Left ventricle myocardium inferior (tissue), 1 donor: ENCODE measurements around the gene STARD3NL. TPM values are rescaled to one million over a fixed set of nuclear protein-coding genes. Genes with fewer than 3 reads are reported as not detected.
"Not testable (repeated sequence)": the region's sequence is repeated elsewhere in the genome, so short reads cannot be mapped to it uniquely, and the experiment has no call there.

Source experiments
- DNase-seq: peaks from one replicate; pipeline ENCODE4 v3.0.0-alpha.2; 2020
- H3K27ac ChIP-seq: fragments of 200-600 bp; replicated peaks from 2 replicates; pipeline ENCODE4 v1.8.0; 2021
- H3K27me3 ChIP-seq: fragments of 200-600 bp; 2 replicates; pipeline ENCODE4 v1.8.0; 2021; ENCODE audit warnings: low read depth
- H3K36me3 ChIP-seq: fragments of 200-600 bp; 2 replicates; pipeline ENCODE4 v1.8.0; 2021
- H3K4me1 ChIP-seq: fragments of 200-600 bp; 2 replicates; pipeline ENCODE4 v1.8.0; 2021
- H3K4me3 ChIP-seq: fragments of 200-600 bp; 2 replicates; pipeline ENCODE4 v1.8.0; 2021; ENCODE audit warnings: mild to moderate bottlenecking, moderate library complexity
- H3K9me3 ChIP-seq: fragments of 200-600 bp; replicated peaks from 2 replicates; pipeline ENCODE4 v1.8.0; 2021
- CTCF ChIP-seq: fragments of 200-600 bp; IDR thresholded peaks from 2 replicates; pipeline ENCODE4 v1.8.0; 2021; ENCODE audit warnings: antibody characterized with exemption, mild to moderate bottlenecking, borderline replicate concordance
- intact Hi-C: fragments of 100-400 bp; cut with micrococcal nuclease; formaldehyde crosslinking; loops from one replicate; pipeline ENCODE4 v1.11.0; 2022
- total RNA-seq: library from RNA; stranded (reverse); fragmentation: NEBNext Ultra II Directional; extraction: Animal tissue kit (Norgen Biotek cat#: 25700); gene quantifications from one replicate; pipeline ENCODE4 v1.2.1, GENCODE V29; 2021
- donor health status: DM: no; HTN: yes; CAD: no; lungs with severe emphysema.

STARD3NL gene
- total RNA-seq, 1 donor from 2014 or later: 24.8 TPM

- Histone ChIP-seq H3K9me3 (no peaks in the 10 kb centered on the region), H3K4me1 (peaks cover 10% of the 10 kb centered on the region), H3K27ac (no peak overlapping the region), H3K36me3 (peaks cover 46% of the 10 kb centered on the region), H3K4me3 (no peak overlapping the region), H3K27me3 (no peaks in the 10 kb centered on the region)
- no peak for DNase-seq
- no peak for TF ChIP-seq CTCF
- intact Hi-C loops: loop anchor here (5.0 kb wide), 1 partner anchor 322 kb away; no protein-coding TSS in a partner anchor
These were observed 46.3 kb downstream of the STARD3NL start for GRCh38 chr7:38224392-38224791.

GRCh38 chr7:38229386-38229785 is 51.3 kb downstream of the STARD3NL start:
- TF ChIP-seq CTCF: no peak
- DNase-seq: no peak
- intact Hi-C loops: no loop called here
- Histone ChIP-seq H3K27ac (no peak overlapping the region), H3K4me1 (no peaks in the 10 kb centered on the region), H3K36me3 (peaks cover 49% of the 10 kb centered on the region), H3K9me3 (no peaks in the 10 kb centered on the region), H3K27me3 (no peaks in the 10 kb centered on the region), H3K4me3 (no peak overlapping the region)

- H3K27ac ChIP-seq: no peak overlapping the region
- TF ChIP-seq CTCF: no peak
- no peaks in the 10 kb centered on the region for H3K4me1 ChIP-seq
- no peaks in the 10 kb centered on the region for H3K27me3 ChIP-seq
- H3K9me3 ChIP-seq: no peaks in the 10 kb centered on the region
- H3K4me3 ChIP-seq: no peak overlapping the region
- no peak for DNase-seq
- H3K36me3 ChIP-seq: peaks cover 45% of the 10 kb centered on the region
- intact Hi-C loops: no loop called here
These were observed 52.0 kb downstream of the STARD3NL start for GRCh38 chr7:38229884-38230642.

GRCh38 chr7:38232502-38233366 is 54.7 kb downstream of the STARD3NL start:
- H3K36me3 ChIP-seq: peaks cover 36% of the 10 kb centered on the region
- H3K27ac ChIP-seq: no peak overlapping the region

GRCh38 chr7:38234759-38235158 is 56.7 kb downstream of the STARD3NL start:
- DNase-seq, H3K9me3 ChIP-seq, H3K27me3 ChIP-seq, H3K4me3 ChIP-seq, H3K27ac ChIP-seq, H3K4me1 ChIP-seq, intact Hi-C loops: not testable (repeated sequence)
- peaks cover 21% of the 10 kb centered on the region for H3K36me3 ChIP-seq

More at GRCh38 chr7:38232502-38233366, 54.7 kb downstream of the STARD3NL start:
- H3K4me1 ChIP-seq: no peaks in the 10 kb centered on the region
- no peak for DNase-seq
- no peak for TF ChIP-seq CTCF
- intact Hi-C loops: no loop called here
- H3K9me3 ChIP-seq: no peaks in the 10 kb centered on the region
- no peak overlapping the region for H3K4me3 ChIP-seq
- no peaks in the 10 kb centered on the region for H3K27me3 ChIP-seq
